PC-3 (cell line): Measurements from ENCODE around the gene SPATA17.

ENCODE experiments used
- CTCF ChIP-seq: fragments of 300-600 bp; sonication (generic); conservative IDR thresholded peaks from 2 replicates; pipeline ENCODE4 v1.5.1; 2017; ENCODE audit warnings: antibody characterized with exemption, low read depth, mild to moderate bottlenecking, low read length
- EZH2 ChIP-seq: fragments of 300-600 bp; sonication (generic); IDR thresholded peaks from one replicate; pipeline ENCODE4 v1.6.1; 2017; ENCODE audit warnings: antibody characterized with exemption, mild to moderate bottlenecking, low read length; ENCODE audit not compliant: unreplicated experiment
- EZH2phosphoT487 ChIP-seq: fragments of 300-600 bp; sonication (generic); IDR thresholded peaks from 2 replicates; pipeline ENCODE4 v1.6.1; 2018; ENCODE audit warnings: mild to moderate bottlenecking, antibody characterized with exemption, low read length, borderline replicate concordance

- no peak for TF ChIP-seq CTCF
- TF ChIP-seq EZH2: no peak
- no peak for TF ChIP-seq EZH2phosphoT487
These were observed 279.7 kb downstream of the SPATA17 start for GRCh38 chr1:217910791-217911320.
